GM19023 (cell line): ENCODE results near the gene REV3L.
A peak's percentile ranks its signal among the peaks of the same experiment; 100 is the strongest.
"Not testable (repeated sequence)": the region's sequence is repeated elsewhere in the genome, so short reads cannot be mapped to it uniquely, and the experiment has no call there.

ENCODE experiments used
- ATAC-seq: cut with Tn5 transposase; IDR thresholded peaks from one replicate; pipeline ENCODE4 v1.9.1; 2021; ENCODE audit warnings: mild to moderate bottlenecking, moderate library complexity; ENCODE audit not compliant: unreplicated experiment

REV3L gene

GRCh38 chr6:111381123-111381522 lies 101.9 kb downstream of the REV3L start:
- ATAC-seq, result no peak

GRCh38 chr6:111379831-111380230 lies 103.2 kb downstream of the REV3L start:
- ATAC-seq, result no peak

DNA sequence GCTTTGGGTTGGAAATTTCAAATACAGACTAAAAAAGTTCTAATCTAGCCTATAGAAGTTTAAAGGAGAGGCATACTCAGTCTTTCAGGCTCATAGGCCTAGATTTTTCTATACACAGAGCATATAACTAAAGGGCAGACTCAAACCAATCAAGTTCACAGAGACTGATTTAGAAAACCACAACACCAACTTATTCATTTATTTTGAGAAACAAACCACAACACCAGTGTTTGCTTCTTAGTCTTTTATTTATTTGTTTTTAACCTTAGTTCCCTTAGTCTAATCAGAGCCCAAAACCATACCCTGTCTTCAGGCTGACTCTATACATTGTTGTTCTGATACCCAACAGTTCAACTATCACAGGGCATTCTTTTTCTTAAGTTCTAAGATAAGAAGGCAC lies 103.7 kb downstream of the REV3L start:
- no peak for ATAC-seq

DNA sequence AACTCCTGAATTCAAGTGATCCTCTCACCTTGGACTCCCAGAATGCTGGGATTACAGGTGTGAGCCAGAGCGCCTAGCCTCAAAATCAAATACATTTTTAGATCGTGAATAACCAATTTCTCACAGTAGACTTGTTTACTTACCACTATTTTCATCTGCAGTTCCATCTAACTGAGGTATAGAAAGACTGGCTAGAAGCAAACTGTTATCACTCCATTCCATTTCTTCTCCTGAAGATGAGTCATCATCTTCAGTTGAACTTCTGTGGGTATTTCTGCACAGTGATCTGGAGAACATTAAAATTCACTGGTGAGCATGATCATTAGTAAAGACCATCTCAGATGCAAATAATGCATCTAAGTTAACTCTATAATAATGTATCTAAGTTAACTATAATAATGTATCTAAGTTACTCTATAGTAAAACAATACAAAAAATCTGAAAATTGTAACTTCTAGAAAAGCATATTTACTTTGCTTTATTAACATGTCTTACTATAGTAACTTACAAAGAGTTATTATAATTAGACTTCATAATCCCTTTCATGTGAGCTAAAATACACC lies 105.4 kb downstream of the REV3L start:
- no peak for ATAC-seq

GRCh38 chr6:111367393-111368088 lies 115.5 kb downstream of the REV3L start:
- no peak for ATAC-seq

GRCh38 chr6:111361648-111362047 lies 121.4 kb downstream of the REV3L start:
- ATAC-seq, result no peak

GRCh38 chr6:111358454-111358853 lies 124.6 kb downstream of the REV3L start:
- no peak for ATAC-seq

- no peak for ATAC-seq
Observed at GRCh38 chr6:111357705-111358104, 125.3 kb downstream of the REV3L start.

GRCh38 chr6:111356551-111356950 lies 126.5 kb downstream of the REV3L start:
- no peak for ATAC-seq

DNA sequence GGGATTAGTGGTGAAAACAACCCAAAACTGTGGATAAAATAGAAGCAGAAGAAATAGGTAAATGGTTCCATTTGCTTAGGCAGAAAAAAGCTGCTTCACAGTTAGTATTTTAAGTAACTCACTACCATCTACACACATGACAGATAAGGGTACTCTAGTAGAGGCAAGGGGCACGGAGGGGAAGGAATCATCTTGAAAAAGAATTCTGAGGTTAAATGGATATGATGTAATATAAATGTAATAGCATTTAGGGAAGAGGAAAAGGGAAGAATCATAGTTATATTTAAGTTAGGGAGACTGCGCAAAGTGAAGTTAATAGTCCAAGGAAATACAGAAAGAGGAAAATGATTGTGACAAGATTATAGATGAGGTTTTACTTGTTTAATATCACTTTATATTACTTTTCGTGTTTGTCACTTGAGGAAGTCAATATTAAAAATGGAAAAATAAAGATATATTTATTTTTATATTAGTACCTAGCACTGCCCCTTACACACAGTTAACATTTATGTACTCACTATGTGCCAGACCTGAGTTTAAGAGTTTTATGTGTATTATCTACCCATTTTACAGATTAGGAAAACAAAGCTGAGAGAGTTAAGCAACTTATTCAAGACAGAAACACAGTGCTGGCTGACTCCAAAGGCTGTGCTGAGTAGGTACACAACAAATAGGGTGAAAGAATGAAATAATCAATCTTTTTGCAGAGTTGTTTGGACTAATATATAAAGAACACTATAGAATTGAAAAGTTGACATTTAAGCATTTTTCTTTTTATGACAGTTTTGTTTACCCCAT lies 128.1 kb downstream of the REV3L start:
- no peak for ATAC-seq

DNA sequence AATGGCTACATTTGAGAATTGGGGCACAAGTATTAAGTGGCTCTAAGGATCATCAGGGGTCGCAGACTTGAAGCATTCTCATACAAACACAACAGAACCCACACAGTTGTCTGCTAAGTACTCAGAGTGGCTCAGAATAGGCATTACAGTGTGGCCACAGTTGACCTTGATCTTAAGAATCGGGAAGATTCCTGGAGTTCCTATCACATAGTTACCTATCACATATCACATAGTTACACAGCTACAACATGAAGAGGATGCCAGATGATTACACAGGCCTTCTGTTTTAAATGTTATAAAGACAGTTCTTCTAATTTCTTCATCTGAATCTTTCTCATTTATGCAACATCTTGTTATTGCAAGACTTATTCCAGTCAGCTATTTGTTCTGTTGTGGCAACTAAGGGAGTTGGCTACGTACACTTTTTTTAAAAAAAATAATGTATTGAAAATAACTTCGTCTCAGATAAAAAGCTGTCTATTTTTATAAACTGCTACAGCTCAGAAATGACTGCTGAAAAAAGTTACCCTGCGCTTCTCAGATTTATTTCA lies 129.0 kb downstream of the REV3L start:
- ATAC-seq, result no peak

DNA sequence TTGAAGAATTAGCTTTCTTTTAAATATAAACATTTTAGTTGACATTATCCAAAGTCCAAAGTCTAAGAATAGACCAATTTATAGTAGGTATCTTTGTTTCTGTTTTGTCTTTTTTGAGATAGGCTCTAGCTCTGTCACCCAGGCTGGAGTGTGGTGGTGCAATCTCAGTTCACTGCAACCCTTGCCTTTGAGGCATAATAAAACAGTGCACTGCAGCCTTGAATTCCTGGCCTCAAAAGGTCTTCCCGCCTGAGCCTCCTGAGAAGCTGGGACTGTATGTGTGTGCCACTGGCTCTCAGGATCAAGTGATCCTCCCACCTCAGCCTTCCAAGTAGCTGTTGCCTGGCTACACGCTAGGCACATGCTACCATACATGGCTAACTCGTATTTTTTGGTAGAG lies 135.4 kb downstream of the REV3L start:
- no peak for ATAC-seq

DNA sequence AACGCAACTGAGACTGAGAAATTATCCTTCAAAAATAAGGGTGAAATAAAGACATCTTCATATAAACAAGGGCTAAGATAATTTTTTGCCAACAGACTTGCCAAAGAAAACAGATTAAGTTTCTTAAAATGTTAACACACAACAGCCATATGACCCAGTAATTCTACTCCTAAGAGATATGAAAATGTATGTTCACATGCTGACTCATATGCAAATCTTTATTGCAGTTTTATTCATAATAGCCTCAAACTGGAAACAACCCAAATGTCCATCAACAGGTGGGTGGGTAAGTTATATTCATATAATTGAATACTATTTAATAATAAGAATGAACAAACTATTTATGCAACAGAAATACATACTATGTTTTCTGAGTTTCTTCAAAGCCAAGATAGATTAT lies 140.1 kb downstream of the REV3L start:
- ATAC-seq, result no peak

- peak; percentile 15 for ATAC-seq
Observed at GRCh38 chr6:111339294-111339693, 143.7 kb downstream of the REV3L start.

DNA sequence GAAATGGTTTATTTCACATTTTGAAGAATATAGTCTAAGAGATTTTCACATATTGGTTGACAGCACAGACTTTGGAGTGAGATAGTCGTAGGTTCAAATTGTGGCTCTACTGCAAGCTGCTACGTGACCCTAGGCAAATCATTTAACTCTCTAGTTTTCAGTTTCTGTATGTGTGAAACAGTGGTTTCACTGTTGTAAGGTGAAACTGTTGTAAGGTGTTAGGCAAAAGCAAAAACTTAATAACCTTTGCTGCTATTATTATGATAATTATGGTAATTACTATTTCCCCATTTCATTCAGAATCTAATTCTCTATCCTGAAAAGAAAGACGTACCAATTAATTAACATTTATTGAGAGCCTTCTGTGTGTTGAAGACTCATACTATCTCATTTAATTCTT lies 144.2 kb downstream of the REV3L start:
- peak; percentile 99 for ATAC-seq

- ATAC-seq, result no peak
Observed at GRCh38 chr6:111337829-111338236, 145.2 kb downstream of the REV3L start.

- peak; percentile 94 for ATAC-seq
Observed at GRCh38 chr6:111329882-111330633, 153.0 kb downstream of the REV3L start.

DNA sequence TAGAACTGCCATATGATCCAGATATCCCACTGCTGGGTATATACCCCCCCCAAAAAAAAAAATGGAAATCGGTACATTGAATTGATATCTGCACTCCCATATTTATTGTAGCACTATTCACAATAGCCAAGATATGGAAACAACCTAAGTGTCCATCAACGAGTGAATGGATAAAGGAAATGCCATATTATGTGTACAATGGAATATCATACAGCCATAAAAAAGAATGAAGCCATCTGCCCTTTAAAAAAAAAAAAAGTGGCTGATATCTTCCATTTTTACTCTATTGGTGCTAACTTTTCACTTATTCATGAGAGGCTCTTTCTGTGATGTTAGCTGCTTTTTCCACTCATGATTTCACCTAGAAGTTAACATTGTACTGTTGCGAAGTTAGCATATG lies 156.5 kb downstream of the REV3L start:
- no peak for ATAC-seq

DNA sequence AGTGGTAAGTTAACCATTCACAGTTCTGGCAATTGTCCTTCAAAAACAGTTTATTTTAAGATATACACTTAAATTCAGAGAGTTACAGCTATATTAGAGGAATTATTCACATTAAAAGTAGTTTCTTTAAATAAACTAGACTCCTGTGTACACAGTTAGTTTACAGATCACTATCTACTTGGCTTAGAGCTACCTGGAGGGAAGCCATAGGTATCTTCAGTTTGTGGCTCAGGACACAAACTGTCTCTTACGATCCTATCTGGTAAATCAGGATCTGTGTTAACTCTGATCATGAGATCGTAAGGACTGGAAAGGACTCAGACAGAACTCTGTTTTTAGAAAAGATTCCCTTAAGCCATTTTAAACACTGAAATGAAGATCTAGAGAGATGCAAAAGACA lies 160.9 kb downstream of the REV3L start:
- no peak for ATAC-seq

DNA sequence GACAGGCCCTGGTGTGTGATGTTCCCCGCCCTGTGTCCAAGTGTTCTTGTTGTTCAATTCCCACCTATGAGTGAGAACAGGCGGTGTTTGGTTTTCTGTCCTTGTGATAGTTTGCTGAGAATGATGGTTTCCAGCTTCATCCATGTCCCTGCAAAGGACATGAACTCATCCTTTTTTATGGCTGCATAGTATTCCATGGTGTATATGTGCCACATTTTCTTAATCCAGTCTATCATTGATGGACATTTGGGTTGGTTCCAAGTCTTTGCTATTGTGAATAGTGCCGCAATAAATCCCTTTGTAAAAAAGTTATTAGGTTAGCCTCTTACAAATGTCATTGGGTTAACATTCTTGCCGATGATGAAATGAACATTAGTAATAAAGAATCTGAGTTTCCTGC lies 175.1 kb downstream of the REV3L start:
- ATAC-seq, result not testable (repeated sequence)

DNA sequence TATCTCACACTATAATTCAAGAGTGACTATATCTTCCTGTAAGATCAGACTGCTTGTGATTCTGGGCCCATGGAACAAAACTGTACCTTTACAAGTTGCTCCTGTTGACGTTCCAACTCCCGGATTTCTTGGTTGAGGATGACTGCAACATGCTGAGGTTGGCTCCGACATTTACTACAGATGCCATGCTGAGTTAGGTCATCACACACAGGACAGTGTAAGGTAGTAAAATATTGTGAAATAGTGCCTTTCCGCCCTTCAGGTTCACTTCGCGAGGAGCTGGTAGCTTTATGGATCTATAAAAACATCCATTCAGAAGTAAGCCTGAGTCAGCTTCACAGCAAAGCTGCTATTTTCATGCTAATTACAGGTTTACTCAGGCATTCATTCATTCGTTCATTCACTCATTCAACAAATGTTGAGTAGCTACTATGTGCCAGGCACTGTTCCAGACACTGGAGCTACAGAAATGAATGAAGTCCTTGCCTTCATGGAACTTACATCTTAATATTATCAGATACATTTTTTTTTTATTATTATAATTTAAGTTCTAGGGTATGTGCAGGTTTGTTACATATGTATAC lies 175.7 kb downstream of the REV3L start:
- ATAC-seq, result no peak
